Subcutaneous adipose tissue (tissue), 4 donors: ENCODE results near the gene RAB6B. TPM values are rescaled to one million over a fixed set of nuclear protein-coding genes. Genes with fewer than 3 reads are reported as not detected.

Source experiments
- CTCF ChIP-seq: fragments of 450-650 bp; IDR thresholded peaks from one replicate; pipeline ENCODE4 v1.5.1; 2016; ENCODE audit warnings: low read depth, mild to moderate bottlenecking, control low read depth, antibody characterized with exemption, moderate library complexity
- total RNA-seq, 4 donors: library from RNA; depleted of rRNA; stranded (reverse); fragments of >200 nt; gene quantifications; one replicate each; pipeline ENCODE4 v1.1.0, GENCODE V29; 2016

RAB6B gene
- total RNA-seq, 4 donors from 2014 or later = 5.5 to 14.2 (median 6.1) TPM

GRCh38 chr3:133831966-133832801 lies 63.5 kb downstream of the RAB6B start:
- no peak for TF ChIP-seq CTCF

- no peak for TF ChIP-seq CTCF
These were observed 65.6 kb downstream of the RAB6B start for GRCh38 chr3:133830071-133830470.

- no peak for TF ChIP-seq CTCF
These were observed 66.4 kb downstream of the RAB6B start for GRCh38 chr3:133829310-133829707.

GRCh38 chr3:133828576-133829309 lies 66.9 kb downstream of the RAB6B start:
- TF ChIP-seq CTCF = no peak

GRCh38 chr3:133827684-133828083 lies 68.0 kb downstream of the RAB6B start:
- no peak for TF ChIP-seq CTCF

GRCh38 chr3:133827136-133827535 lies 68.5 kb downstream of the RAB6B start:
- no peak for TF ChIP-seq CTCF

GRCh38 chr3:133825969-133826727 lies 69.5 kb downstream of the RAB6B start:
- no peak for TF ChIP-seq CTCF
